BLaER1 treated with 17β-estradiol and CSF1 and Interleukin-3, amounts not matched to agents 10 nM and 100 nM (cell line): Measurements from ENCODE around the gene MCCC1.

Source experiments
- H3K27ac ChIP-seq, 11 experiments: shearing (Covaris generic); formaldehyde crosslinking; 2 replicates each; pipeline ENCODE4 v1.8.1; 2022
- H3K27me3 ChIP-seq, 11 experiments: shearing (Covaris generic); formaldehyde crosslinking; 2 replicates each; pipeline ENCODE4 v1.8.1; 2022
- H3K36me3 ChIP-seq, 11 experiments: shearing (Covaris generic); formaldehyde crosslinking; 2 replicates each; pipeline ENCODE4 v1.8.1; 2022
- H3K4me1 ChIP-seq, 10 experiments: shearing (Covaris generic); formaldehyde crosslinking; 2 replicates each; pipeline ENCODE4 v1.8.1; 2022
- H3K4me2 ChIP-seq, 11 experiments: shearing (Covaris generic); formaldehyde crosslinking; 2 replicates each; pipeline ENCODE4 v1.8.1; 2022
- H3K4me3 ChIP-seq, 10 experiments: shearing (Covaris generic); formaldehyde crosslinking; 2 replicates each; pipeline ENCODE4 v1.8.1; 2022
- H3K9ac ChIP-seq, 11 experiments: shearing (Covaris generic); formaldehyde crosslinking; 2 replicates each; pipeline ENCODE4 v1.8.1; 2022
- H3K9me3 ChIP-seq, 11 experiments: shearing (Covaris generic); formaldehyde crosslinking; replicated peaks in 1 of 11; 2 replicates each; pipeline ENCODE4 v1.8.1; 2022
- H4K20me1 ChIP-seq, 11 experiments: shearing (Covaris generic); formaldehyde crosslinking; 2 replicates each; pipeline ENCODE4 v1.8.1; 2022
- Cebpa-rat ChIP-seq, 11 experiments: shearing (Covaris generic); IDR thresholded peaks; 2 replicates each; pipeline ENCODE4 v1.8.1; 2022

Gene MCCC1

GRCh38 chr3:182989566-182989965, 109.7 kb downstream of the MCCC1 start:
- Histone ChIP-seq H4K20me1 (no peaks in the 10 kb centered on the region), H3K9me3 (peaks cover 9 to 16% (median 12%) of the 10 kb centered on the region in 11 experiments; a peak in 20 of 22 replicates), H3K4me2 (no peak overlapping the region), H3K4me3 (no peak overlapping the region), H3K4me1 (peaks cover 0 to 7% (median 0%) of the 10 kb centered on the region in 10 experiments; a peak in 3 of 20 replicates), H3K9ac (no peak overlapping the region), H3K27me3 (no peaks in the 10 kb centered on the region), H3K27ac (no peak overlapping the region), H3K36me3 (no peaks in the 10 kb centered on the region)
- no peak for TF ChIP-seq Cebpa-rat (IDR thresholded peaks at IDR 0.05)

- no peaks in the 10 kb centered on the region for H3K36me3 ChIP-seq
- no peaks in the 10 kb centered on the region for H3K27me3 ChIP-seq
- no peak overlapping the region for H3K9ac ChIP-seq
- H3K4me3 ChIP-seq = no peak overlapping the region
- no peak for TF ChIP-seq Cebpa-rat (IDR thresholded peaks at IDR 0.05)
- H3K4me2 ChIP-seq = no peak overlapping the region
- H3K27ac ChIP-seq = no peak overlapping the region
- H3K4me1 ChIP-seq = peaks cover 3 to 12% (median 6%) of the 10 kb centered on the region in 10 experiments; a peak in 18 of 20 replicates
- no peaks in the 10 kb centered on the region for H4K20me1 ChIP-seq
- no peaks in the 10 kb centered on the region for H3K9me3 ChIP-seq
These were observed 113.3 kb downstream of the MCCC1 start for GRCh38 chr3:182986021-182986420.

GRCh38 chr3:182983876-182984275, 115.4 kb downstream of the MCCC1 start:
- peaks cover 11 to 19% (median 15%) of the 10 kb centered on the region in 10 experiments for H3K4me1 ChIP-seq
- TF ChIP-seq Cebpa-rat (IDR thresholded peaks at IDR 0.05) = no peak
- no peaks in the 10 kb centered on the region for H3K27me3 ChIP-seq
- no peak overlapping the region for H3K9ac ChIP-seq
- H3K36me3 ChIP-seq = no peaks in the 10 kb centered on the region
- no peaks in the 10 kb centered on the region for H3K9me3 ChIP-seq
- no peak overlapping the region for H3K4me3 ChIP-seq
- H3K4me2 ChIP-seq = no peak overlapping the region
- H4K20me1 ChIP-seq = peaks cover 3 to 9% (median 7%) of the 10 kb centered on the region in 11 experiments; a peak in 19 of 22 replicates
- H3K27ac ChIP-seq = no peak overlapping the region

GRCh38 chr3:182981038-182981380, 118.3 kb downstream of the MCCC1 start:
- Histone ChIP-seq H3K4me2 (peak overlapping the region; percentile 69 to 89 (median 79)), H3K9ac (peak overlapping the region; percentile 90 to 96 (median 95); a peak in 21 of 22 replicates), H3K9me3 (no peaks in the 10 kb centered on the region), H3K4me3 (peak overlapping the region; percentile 79 to 96 (median 90)), H3K4me1 (peaks cover 28 to 47% (median 36%) of the 10 kb centered on the region in 10 experiments), H4K20me1 (peaks cover 18 to 38% (median 34%) of the 10 kb centered on the region in 11 experiments; a peak in 21 of 22 replicates), H3K36me3 (no peaks in the 10 kb centered on the region), H3K27me3 (no peaks in the 10 kb centered on the region), H3K27ac (peak overlapping the region; percentile 48 to 97 (median 89); a peak in 21 of 22 replicates)
- TF ChIP-seq Cebpa-rat (IDR thresholded peaks at IDR 0.05) = no peak

GRCh38 chr3:182980204-182981037, 118.9 kb downstream of the MCCC1 start, which contains the start of gene DCUN1D1:
Gene DCUN1D1, minus strand, starts transcription at chr3:182980538. Its CDS starts 49 bp downstream, at chr3:182980489.
- Histone ChIP-seq H3K9me3 (no peaks in the 10 kb centered on the region), H3K4me2 (peak within 1 kb of the TSS; percentile 86 to 99 (median 92)), H4K20me1 (peaks cover 18 to 44% (median 40%) of the 10 kb centered on the region in 11 experiments; a peak in 21 of 22 replicates), H3K27ac (peak within 1 kb of the TSS; percentile 85 to 97 (median 89)), H3K9ac (peak within 1 kb of the TSS; percentile 90 to 96 (median 95)), H3K4me1 (peaks cover 28 to 47% (median 41%) of the 10 kb centered on the region in 10 experiments), H3K4me3 (peak within 1 kb of the TSS; percentile 79 to 96 (median 90)), H3K27me3 (no peaks in the 10 kb centered on the region), H3K36me3 (no peaks in the 10 kb centered on the region)
- no peak for TF ChIP-seq Cebpa-rat (IDR thresholded peaks at IDR 0.05)

GRCh38 chr3:182979674-182980191, 119.6 kb downstream of the MCCC1 start:
- Histone ChIP-seq H3K36me3 (no peaks in the 10 kb centered on the region), H3K27me3 (no peaks in the 10 kb centered on the region), H3K4me3 (peak overlapping the region; percentile 79 to 96 (median 90)), H3K27ac (peak overlapping the region; percentile 85 to 97 (median 89)), H3K9ac (peak overlapping the region; percentile 90 to 96 (median 95)), H3K9me3 (no peaks in the 10 kb centered on the region), H4K20me1 (peaks cover 18 to 50% (median 47%) of the 10 kb centered on the region in 11 experiments; a peak in 21 of 22 replicates), H3K4me2 (peak overlapping the region; percentile 83 to 99 (median 92)), H3K4me1 (peaks cover 28 to 52% (median 47%) of the 10 kb centered on the region in 10 experiments)
- TF ChIP-seq Cebpa-rat (IDR thresholded peaks at IDR 0.05) = no peak

- H3K9me3 ChIP-seq = no peaks in the 10 kb centered on the region
- no peaks in the 10 kb centered on the region for H3K36me3 ChIP-seq
- no peaks in the 10 kb centered on the region for H3K27me3 ChIP-seq
- peak overlapping the region; percentile 83 to 99 (median 92) for H3K4me2 ChIP-seq
- H3K9ac ChIP-seq = peak overlapping the region; percentile 90 to 96 (median 95)
- H3K4me1 ChIP-seq = peaks cover 28 to 52% (median 47%) of the 10 kb centered on the region in 10 experiments
- peak overlapping the region; percentile 85 to 97 (median 89) for H3K27ac ChIP-seq
- peak overlapping the region; percentile 79 to 96 (median 90) for H3K4me3 ChIP-seq
- no peak for TF ChIP-seq Cebpa-rat (IDR thresholded peaks at IDR 0.05)
- H4K20me1 ChIP-seq = peaks cover 18 to 55% (median 49%) of the 10 kb centered on the region in 11 experiments; a peak in 21 of 22 replicates
These were observed 120.1 kb downstream of the MCCC1 start for GRCh38 chr3:182979103-182979673.

- peaks cover 28 to 52% (median 47%) of the 10 kb centered on the region in 10 experiments for H3K4me1 ChIP-seq
- H4K20me1 ChIP-seq = peaks cover 23 to 63% (median 53%) of the 10 kb centered on the region in 11 experiments; a peak in 21 of 22 replicates
- H3K27me3 ChIP-seq = no peaks in the 10 kb centered on the region
- no peaks in the 10 kb centered on the region for H3K9me3 ChIP-seq
- H3K4me2 ChIP-seq = peak overlapping the region; percentile 83 to 99 (median 92)
- TF ChIP-seq Cebpa-rat (IDR thresholded peaks at IDR 0.05) = no peak
- H3K36me3 ChIP-seq = peaks cover 0 to 8% (median 7%) of the 10 kb centered on the region in 11 experiments; a peak in 8 of 22 replicates
- peak overlapping the region in 9 of 10 experiments; percentile 79 to 96 (median 89); a peak in 15 of 20 replicates for H3K4me3 ChIP-seq
- no peak overlapping the region; a peak in 1 of 22 replicates for H3K27ac ChIP-seq
- H3K9ac ChIP-seq = peak overlapping the region in 10 of 11 experiments; percentile 90 to 96 (median 95); a peak in 17 of 22 replicates
These were observed 120.9 kb downstream of the MCCC1 start for GRCh38 chr3:182978387-182978786.
